ENCODE measurements around the gene PARD3.

The PARD3 gene

GRCh38 chr10:34107626-34108516, 707.2 kb downstream of the PARD3 start:
- DNase-seq = no peak

GRCh38 chr10:34106356-34106885, 708.7 kb downstream of the PARD3 start:
- no peak for DNase-seq

- DNase-seq = no peak
Measured at GRCh38 chr10:34104829-34105572, 710.1 kb downstream of the PARD3 start.

- no peak for DNase-seq
Measured at GRCh38 chr10:34102893-34103506, 712.1 kb downstream of the PARD3 start.

GRCh38 chr10:34102237-34102673, 712.8 kb downstream of the PARD3 start:
- DNase-seq = no peak

DNA sequence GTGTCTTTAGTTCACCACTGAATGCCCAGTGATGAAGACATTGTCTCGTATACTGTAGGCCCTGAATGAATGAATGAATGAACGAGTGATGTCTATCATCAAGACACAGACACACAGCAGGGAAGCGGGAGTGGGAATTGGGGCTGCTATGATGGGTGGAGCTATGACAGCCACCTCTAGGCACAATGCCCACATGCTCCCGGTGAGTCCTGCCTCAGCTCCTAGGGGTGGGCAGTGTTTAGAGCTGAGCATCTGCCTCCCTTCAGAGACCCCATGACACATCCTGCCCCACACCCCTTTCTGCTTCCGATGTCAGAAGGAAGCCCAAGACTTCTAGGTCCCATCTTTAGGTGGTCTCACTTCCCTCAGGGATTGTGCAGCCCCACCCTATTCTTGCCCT, 714.1 kb downstream of the PARD3 start:
- DNase-seq = no peak

- no peak for DNase-seq
Measured at GRCh38 chr10:34098821-34099567, 716.1 kb downstream of the PARD3 start.

DNA sequence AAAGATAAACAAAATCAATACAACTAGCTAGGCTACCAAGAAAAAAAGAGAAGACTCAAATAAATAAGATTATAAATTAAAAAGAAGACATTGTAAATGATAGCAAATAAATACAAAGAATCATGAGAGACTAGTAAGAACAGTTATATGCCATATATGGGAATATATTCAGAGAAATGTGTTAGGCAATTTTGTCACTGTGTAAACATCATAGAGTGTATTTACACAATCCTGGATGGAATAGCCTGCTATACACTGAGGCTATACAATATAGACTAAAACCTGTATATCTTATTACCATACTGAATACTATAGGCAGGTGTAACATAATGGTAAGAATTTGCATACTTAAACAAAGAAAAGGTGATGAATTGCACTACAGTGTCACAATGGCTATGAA, 717.4 kb downstream of the PARD3 start:
- no peak for DNase-seq

GRCh38 chr10:34094961-34095360, 720.1 kb downstream of the PARD3 start:
- DNase-seq = no peak

DNA sequence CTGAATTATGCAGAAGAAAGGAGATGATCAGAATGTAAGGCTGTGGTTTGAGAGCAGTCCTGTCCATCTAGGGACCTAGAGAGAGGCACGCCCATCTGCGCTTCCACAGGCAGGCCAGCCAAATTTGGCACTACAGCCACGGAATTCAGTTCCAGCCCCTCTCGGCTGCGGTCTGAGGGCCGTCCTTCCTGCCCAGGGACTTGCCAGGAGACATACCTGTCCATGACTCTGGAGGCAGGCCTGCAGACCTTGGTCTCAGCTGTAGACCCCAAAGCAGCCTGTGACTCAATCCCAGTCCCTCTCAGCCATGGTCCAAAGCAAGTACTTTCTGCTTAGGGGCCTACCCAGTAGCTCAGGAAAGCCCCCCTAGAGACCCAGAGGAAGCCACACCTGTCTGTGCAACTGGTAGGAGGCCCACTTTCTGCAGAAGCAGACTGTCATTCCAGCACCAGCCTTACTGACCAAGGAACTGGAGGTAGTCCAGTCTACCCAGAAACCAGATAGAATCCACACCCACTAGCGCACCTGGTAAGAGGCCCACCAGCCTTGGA, 720.9 kb downstream of the PARD3 start:
- no peak for DNase-seq

DNA sequence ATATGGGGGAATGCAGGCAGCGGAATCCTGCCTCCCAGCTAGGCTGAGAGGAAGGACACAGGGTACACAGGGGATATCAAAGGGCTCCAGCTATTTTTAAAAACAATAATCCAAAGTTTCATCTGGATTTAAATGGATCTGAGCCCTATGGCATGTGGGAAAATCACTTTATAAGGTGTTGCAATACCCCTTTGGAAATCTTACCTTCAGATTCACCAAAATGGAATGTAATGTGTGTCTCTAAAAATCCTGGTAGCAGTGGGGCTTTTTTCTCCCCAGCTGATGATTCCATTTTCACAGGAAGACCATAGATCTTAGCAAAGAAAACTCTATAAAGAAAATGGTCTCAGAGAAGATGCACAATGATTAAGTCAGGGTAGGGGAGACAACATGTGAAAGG, 722.2 kb downstream of the PARD3 start:
- DNase-seq = no peak

DNA sequence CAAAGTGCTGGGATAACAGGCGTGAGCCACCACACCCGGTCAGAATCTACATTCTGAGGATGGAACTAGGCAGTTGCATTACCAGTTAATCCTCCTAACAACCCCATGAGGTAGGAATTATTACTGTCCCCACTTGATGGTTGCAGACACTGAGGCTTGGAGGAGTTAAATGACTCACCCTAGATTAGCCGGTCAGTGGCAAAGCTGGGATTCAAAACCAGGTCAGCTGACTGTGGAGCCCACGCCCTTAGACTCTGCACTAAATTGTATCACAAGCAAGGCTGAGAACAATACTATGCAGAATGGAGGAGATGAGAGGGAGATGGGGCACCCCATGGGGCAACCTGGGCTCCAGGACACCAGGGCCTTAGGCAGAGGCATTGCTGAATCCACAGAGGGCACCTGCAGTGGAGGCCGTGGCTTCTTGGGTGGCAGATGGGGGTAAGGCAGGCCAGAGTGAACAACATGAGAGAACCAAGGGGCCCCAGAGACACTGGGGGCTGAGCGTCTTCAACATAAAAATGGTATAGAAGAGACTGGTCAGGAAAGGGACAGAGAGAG, 723.4 kb downstream of the PARD3 start:
- DNase-seq = no peak

DNA sequence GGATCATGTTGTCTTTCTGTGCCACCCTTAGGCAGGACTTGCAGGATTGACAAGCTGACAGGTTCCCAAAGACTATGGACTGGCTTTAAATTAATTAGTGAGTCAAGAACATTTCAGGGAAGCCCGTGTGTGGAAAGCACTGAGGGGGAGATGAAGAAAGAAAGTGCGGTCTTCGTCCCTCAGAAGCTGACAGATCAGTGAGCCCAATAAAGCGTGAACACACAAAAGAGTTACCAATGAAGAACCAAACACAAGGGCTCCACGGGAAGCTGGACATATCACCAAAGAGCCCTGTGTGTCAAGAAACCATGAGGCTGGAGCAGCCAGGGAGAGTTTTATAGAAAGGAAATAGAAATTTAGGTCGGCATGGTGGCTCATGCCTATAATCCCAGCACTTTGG, 725.8 kb downstream of the PARD3 start:
- DNase-seq = no peak

GRCh38 chr10:34088208-34088794, 726.8 kb downstream of the PARD3 start:
- DNase-seq = no peak

GRCh38 chr10:34087095-34087418, 728.0 kb downstream of the PARD3 start:
- DNase-seq = no peak

GRCh38 chr10:34083567-34083966, 731.5 kb downstream of the PARD3 start:
- no peak for DNase-seq

DNA sequence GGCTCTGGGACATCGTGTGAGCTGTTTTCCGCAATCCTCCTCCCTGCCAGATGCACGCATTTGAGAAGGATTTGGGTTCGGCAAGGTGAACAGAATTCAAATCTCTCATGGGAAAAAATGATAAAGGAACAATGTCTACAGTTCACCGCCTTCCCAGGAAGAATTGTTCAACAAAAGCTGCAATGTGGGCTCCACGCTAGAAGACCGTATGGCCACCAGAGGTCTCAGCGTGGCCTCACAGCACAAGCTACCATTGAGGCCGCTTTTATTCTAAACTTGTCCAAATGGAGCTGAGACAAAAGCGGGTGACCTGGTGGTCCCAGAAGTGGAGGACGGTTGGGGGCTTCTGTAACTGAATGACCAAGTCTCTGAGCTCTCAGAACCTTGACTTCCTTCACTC, 733.1 kb downstream of the PARD3 start:
- DNase-seq = no peak

DNA sequence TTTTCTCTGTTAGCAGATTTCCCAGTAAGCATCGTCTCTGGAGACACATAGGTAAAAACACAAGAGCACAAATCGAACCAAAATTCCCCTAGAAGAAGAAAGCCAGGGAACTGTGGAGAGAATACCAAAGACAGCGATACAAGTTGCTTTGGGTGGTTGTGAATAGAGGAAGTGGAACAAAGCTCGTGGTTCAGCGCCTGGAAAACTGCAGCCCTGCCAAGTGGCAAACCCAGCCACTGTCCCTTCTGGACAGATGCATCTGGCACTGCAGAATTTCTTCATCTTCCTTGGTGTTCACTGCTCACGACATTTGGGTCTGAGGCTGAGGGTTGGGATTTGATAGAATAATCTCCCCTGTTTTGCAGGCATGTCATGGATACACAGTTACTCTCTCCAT, 733.8 kb downstream of the PARD3 start:
- no peak for DNase-seq

GRCh38 chr10:34080485-34081346, 734.4 kb downstream of the PARD3 start:
- no peak for DNase-seq

- no peak for DNase-seq
Measured at GRCh38 chr10:34079702-34080484, 735.2 kb downstream of the PARD3 start.
